ENCODE measurements around the gene CD101. TPM values are rescaled to one million over a fixed set of nuclear protein-coding genes. Genes with fewer than 3 reads are reported as not detected.

Gene CD101
- total RNA-seq, 1 experiment from 2014 or later = 1.2 TPM

GRCh38 chr1:116989835-116990234, 11.7 kb upstream of the CD101 start:
- ChIA-PET RAD21 (ENCODE audit: low non-redundant PET in 1 of 2, low total read pairs in 2 of 2, uncharacterized antibody in 2 of 2, unreplicated experiment in 2 of 2) (no interaction called here), CTCF (no interaction called here), POLR2A (no interaction called here)
- Histone ChIP-seq H3K9ac (ENCODE audit: low read length) (no peak overlapping the region), H4K20me1 (ENCODE audit: insufficient read depth) (no peaks in the 10 kb centered on the region), H3K4me1 (ENCODE audit: control insufficient read depth in 1 of 2, insufficient read depth in 2 of 2, low read length in 2 of 2) (peaks cover 0 to 3% of the 10 kb centered on the region in 2 experiments; a peak in 1 of 4 replicates), H3K4me2 (ENCODE audit: low read length) (no peak overlapping the region), H2AFZ (ENCODE audit: low read depth, low read length, poor library complexity, severe bottlenecking) (no peak overlapping the region), H3K27ac (ENCODE audit: low read depth, low read length) (no peak overlapping the region), H3K79me2 (ENCODE audit: insufficient read depth, low read length) (no peaks in the 10 kb centered on the region), H3K4me3 (replicated peaks in 1 of 2; ENCODE audit: low read depth in 1 of 2, low read length in 2 of 2) (no peak overlapping the region), H3K36me3 (ENCODE audit: control insufficient read depth in 1 of 2, insufficient read depth in 2 of 2, low read length in 2 of 2) (peaks cover 0 to 2% of the 10 kb centered on the region in 2 experiments; a peak in 1 of 4 replicates), H3K9me3 (ENCODE audit: control insufficient read depth in 1 of 2, insufficient read depth in 1 of 2, low read depth in 1 of 2, low read length in 2 of 2) (no peaks in the 10 kb centered on the region), H3K9me2 (ENCODE audit: insufficient read depth) (no peaks in the 10 kb centered on the region), H3K27me3 (ENCODE audit: insufficient read depth, low read length) (no peaks in the 10 kb centered on the region)
- BruUV-seq (replicated peaks) = no TSS peak
- DNase-seq (ENCODE audit: low read depth, low spot score) (no peak), ATAC-seq (no peak)
- intact Hi-C loops (cut with micrococcal nuclease) = no loop called here
- TF ChIP-seq CTCF (IDR thresholded peaks at IDR 0.05 in 2 of 3, conservative IDR thresholded peaks at IDR 0.05 in 1 of 3; ENCODE audit: borderline replicate concordance in 1 of 3, insufficient read depth in 1 of 3, low read depth in 2 of 3, low read length in 2 of 3) (no peak), FOSL1 (IDR thresholded peaks at IDR 0.05; ENCODE audit: low read depth) (no peak), EZH2phosphoT487 (IDR thresholded peaks at IDR 0.05; ENCODE audit: borderline replicate concordance) (no peak), RAD21 (IDR thresholded peaks at IDR 0.05; ENCODE audit: low read depth) (no peak), YY1 (IDR thresholded peaks at IDR 0.05; ENCODE audit: extremely low read depth, insufficient replicate concordance, low read depth, low read length) (no peak), CEBPB (IDR thresholded peaks at IDR 0.05; ENCODE audit: low read depth) (no peak), TCF7L2 (IDR thresholded peaks at IDR 0.05; ENCODE audit: borderline replicate concordance, extremely low read depth, insufficient read depth, insufficient read length) (no peak), CBX3 (IDR thresholded peaks at IDR 0.05; ENCODE audit: low read depth) (no peak), EGR1 (IDR thresholded peaks at IDR 0.05; ENCODE audit: low read depth) (no peak)
- TF ChIP-seq, protein P1, sequence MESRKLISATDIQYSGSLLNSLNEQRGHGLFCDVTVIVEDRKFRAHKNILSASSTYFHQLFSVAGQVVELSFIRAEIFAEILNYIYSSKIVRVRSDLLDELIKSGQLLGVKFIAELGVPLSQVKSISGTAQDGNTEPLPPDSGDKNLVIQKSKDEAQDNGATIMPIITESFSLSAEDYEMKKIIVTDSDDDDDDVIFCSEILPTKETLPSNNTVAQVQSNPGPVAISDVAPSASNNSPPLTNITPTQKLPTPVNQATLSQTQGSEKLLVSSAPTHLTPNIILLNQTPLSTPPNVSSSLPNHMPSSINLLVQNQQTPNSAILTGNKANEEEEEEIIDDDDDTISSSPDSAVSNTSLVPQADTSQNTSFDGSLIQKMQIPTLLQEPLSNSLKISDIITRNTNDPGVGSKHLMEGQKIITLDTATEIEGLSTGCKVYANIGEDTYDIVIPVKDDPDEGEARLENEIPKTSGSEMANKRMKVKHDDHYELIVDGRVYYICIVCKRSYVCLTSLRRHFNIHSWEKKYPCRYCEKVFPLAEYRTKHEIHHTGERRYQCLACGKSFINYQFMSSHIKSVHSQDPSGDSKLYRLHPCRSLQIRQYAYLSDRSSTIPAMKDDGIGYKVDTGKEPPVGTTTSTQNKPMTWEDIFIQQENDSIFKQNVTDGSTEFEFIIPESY (IDR thresholded peaks at IDR 0.05; ENCODE audit: extremely low read depth, insufficient replicate concordance, low read length) = no peak
